Neural crest cell (in vitro differentiated cells): Measurements from ENCODE around the gene FAM9C. TPM values are rescaled to one million over a fixed set of nuclear protein-coding genes. Genes with fewer than 3 reads are reported as not detected.

Experiments used
- DNase-seq: peaks from one replicate; pipeline ENCODE4 v3.0.0; 2021; ENCODE audit warnings: low read depth, mixed read lengths, low spot score
- H3K27ac Mint-ChIP-seq: one replicate; pipeline ENCODE4 v1.8.0; 2021; ENCODE audit warnings: mild to moderate bottlenecking, mixed read lengths; ENCODE audit not compliant: unreplicated experiment
- H3K27me3 Mint-ChIP-seq: 2 replicates; pipeline ENCODE4 v1.8.0; 2021; ENCODE audit warnings: low read depth, mild to moderate bottlenecking, mixed read lengths
- H3K36me3 Mint-ChIP-seq: 2 replicates; pipeline ENCODE4 v1.8.0; 2021; ENCODE audit warnings: low read depth, mild to moderate bottlenecking, mixed read lengths
- H3K4me1 Mint-ChIP-seq: 2 replicates; pipeline ENCODE4 v1.8.0; 2021; ENCODE audit warnings: mixed read lengths
- H3K4me3 Mint-ChIP-seq: one replicate; pipeline ENCODE4 v1.8.0; 2021; ENCODE audit warnings: mild to moderate bottlenecking, mixed read lengths
- H3K9me3 Mint-ChIP-seq: 2 replicates; pipeline ENCODE4 v1.8.0; 2021; ENCODE audit warnings: mixed read lengths
- long read RNA-seq: library from polyadenylated mRNA; unstranded; transcript quantifications from one replicate; pipeline ENCODE4 v2.0.0, GENCODE V29; 2020
- total RNA-seq: library from RNA; stranded (reverse); gene quantifications from 2 replicates; pipeline ENCODE4 v1.2.1, GENCODE V29; 2021
- TF ChIP-seq, protein P1 (sequence below): fragments of 200-600 bp; sonication (generic); conservative IDR thresholded peaks from 2 replicates; pipeline ENCODE4 v1.5.0; 2021; ENCODE audit warnings: antibody characterized with exemption, mild to moderate bottlenecking

The FAM9C gene
- total RNA-seq = 0.07 and 0.25 TPM in 2 replicates
- long read RNA-seq = 0 reads

DNA sequence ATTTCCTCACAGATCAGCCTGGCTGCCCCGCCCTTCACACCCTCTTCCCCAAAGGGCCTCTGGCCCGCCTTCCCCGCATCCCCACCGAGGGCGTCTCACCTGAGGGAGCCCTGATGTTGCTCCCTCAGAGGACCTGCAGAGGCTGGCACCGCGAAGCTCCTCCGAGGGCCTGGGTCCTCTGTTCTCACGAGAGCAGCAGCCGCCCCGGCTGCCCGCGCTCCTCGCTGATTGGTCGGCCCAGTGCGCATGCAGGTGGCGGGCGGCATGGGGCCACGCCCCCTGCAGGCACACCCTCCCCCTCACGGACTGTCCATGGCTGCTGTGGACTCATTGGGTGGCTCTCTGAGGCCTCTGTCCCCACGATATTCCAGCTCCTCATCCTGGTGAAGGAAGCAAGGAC lies at the start of gene FAM9C:
TSS of gene FAM9C (minus strand) at position 180 of the 400 bp plus-strand sequence. CDS start 831 bp downstream, outside the sequence.
- H3K4me1 Mint-ChIP-seq = peaks cover 26% of the 10 kb centered on the region
- TF ChIP-seq, protein P1, sequence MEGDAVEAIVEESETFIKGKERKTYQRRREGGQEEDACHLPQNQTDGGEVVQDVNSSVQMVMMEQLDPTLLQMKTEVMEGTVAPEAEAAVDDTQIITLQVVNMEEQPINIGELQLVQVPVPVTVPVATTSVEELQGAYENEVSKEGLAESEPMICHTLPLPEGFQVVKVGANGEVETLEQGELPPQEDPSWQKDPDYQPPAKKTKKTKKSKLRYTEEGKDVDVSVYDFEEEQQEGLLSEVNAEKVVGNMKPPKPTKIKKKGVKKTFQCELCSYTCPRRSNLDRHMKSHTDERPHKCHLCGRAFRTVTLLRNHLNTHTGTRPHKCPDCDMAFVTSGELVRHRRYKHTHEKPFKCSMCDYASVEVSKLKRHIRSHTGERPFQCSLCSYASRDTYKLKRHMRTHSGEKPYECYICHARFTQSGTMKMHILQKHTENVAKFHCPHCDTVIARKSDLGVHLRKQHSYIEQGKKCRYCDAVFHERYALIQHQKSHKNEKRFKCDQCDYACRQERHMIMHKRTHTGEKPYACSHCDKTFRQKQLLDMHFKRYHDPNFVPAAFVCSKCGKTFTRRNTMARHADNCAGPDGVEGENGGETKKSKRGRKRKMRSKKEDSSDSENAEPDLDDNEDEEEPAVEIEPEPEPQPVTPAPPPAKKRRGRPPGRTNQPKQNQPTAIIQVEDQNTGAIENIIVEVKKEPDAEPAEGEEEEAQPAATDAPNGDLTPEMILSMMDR = no peak
- H3K27me3 Mint-ChIP-seq = no peaks in the 10 kb centered on the region
- no peak within 1 kb of the TSS for H3K27ac Mint-ChIP-seq
- no peak for DNase-seq
- H3K9me3 Mint-ChIP-seq = peaks cover 3% of the 10 kb centered on the region
- H3K36me3 Mint-ChIP-seq = peaks cover under 1% of the 10 kb centered on the region
- H3K4me3 Mint-ChIP-seq = no peak within 1 kb of the TSS

DNA sequence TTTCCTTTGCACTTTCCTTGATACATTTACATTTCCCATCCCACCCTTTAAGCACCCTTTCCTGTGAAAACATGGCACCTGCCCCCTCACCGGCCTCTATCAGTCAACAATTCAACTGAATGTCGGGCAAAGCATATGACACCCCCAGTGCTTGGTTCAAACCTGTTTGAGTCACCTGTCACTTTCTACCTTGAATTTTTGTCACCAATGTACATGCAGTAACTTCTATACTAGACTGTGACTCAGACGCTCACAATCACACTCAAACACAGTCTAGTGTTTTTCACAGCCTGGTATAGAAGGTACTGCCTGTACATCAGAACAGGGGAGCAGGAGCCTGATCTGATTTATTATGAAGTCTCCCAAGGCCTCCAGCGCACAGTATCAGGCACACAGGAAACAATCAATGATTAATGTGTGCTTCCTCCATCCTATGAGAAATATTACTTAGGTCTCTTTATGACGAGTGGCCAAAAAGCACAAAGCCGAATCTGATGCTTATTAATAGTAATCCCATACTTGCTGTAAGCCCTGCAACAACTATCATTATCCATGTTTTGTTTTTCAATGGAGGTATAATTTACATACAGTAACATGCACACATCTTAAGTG lies 49.2 kb upstream of the FAM9C start:
- H3K27ac Mint-ChIP-seq = no peak overlapping the region
- H3K36me3 Mint-ChIP-seq = no peaks in the 10 kb centered on the region
- H3K4me3 Mint-ChIP-seq = no peak overlapping the region
- TF ChIP-seq, protein P1 = no peak
- DNase-seq = no peak
- peaks cover 11% of the 10 kb centered on the region for H3K4me1 Mint-ChIP-seq
- H3K27me3 Mint-ChIP-seq = no peaks in the 10 kb centered on the region
- peaks cover 7% of the 10 kb centered on the region for H3K9me3 Mint-ChIP-seq

DNA sequence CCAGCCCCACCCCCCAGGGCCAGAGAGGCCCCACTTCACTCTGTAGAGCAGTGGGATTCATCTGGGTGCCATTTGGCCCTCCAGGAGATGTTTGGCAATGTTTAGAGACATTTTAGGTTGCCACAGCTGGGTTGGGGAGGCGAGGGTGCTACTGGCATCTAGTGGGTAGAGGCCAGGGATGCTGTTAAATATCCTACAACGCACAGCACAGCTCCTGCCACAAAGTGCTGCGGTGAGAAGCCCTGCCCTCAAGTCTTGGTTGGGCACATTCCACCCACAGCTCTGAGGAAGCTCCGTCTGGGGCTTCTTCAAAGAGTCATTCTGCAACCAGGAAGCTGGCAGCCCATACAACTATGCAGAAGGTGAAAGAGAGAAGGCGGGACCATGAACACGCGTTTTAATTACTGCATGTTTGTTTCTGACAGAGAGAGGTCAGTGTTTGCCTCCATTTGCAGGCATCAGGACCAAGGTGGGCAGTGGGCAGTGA lies 48.1 kb upstream of the FAM9C start:
- no peak overlapping the region for H3K4me3 Mint-ChIP-seq
- H3K27ac Mint-ChIP-seq = peak overlapping the region; percentile 64
- DNase-seq = no peak
- H3K4me1 Mint-ChIP-seq = peaks cover 11% of the 10 kb centered on the region
- no peaks in the 10 kb centered on the region for H3K27me3 Mint-ChIP-seq
- peaks cover 3% of the 10 kb centered on the region for H3K36me3 Mint-ChIP-seq
- TF ChIP-seq, protein P1 = no peak
- peaks cover 9% of the 10 kb centered on the region for H3K9me3 Mint-ChIP-seq

DNA sequence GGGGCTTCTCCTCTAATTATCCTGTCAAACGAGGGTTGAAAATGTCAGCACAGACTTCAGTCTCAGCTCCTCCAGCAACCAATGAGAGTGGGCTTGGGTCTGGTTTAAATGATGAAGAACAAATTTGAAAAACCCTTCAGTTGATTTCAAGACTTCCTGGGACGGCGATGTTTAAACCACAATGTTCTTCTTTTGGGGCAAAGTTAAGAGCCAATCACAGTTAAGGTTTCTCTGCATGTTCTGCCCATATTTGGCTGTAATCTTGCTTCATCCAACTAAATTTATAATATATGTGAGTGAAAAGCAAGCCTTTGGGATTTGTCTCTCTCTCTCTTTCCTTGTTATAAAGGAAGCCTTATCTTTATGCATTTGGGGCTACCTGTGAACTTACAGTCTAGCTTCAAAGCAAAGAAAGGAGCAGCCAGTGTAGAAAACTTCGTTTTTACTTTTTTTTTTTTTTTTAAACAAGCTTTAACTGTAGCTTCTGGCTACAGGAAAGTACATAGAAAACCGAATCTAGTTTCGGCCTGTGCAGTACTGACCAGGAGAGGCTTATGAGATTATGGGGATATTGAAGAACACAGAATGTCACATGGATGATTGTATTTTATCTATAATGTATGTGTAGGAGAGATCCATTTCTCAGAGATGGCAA lies 46.8 kb upstream of the FAM9C start:
- Mint-ChIP-seq H3K36me3 (peaks cover 3% of the 10 kb centered on the region), H3K4me3 (no peak overlapping the region), H3K27me3 (no peaks in the 10 kb centered on the region), H3K27ac (no peak overlapping the region), H3K4me1 (peaks cover 11% of the 10 kb centered on the region), H3K9me3 (peaks cover 9% of the 10 kb centered on the region)
- TF ChIP-seq, protein P1 = no peak
- DNase-seq = no peak

DNA sequence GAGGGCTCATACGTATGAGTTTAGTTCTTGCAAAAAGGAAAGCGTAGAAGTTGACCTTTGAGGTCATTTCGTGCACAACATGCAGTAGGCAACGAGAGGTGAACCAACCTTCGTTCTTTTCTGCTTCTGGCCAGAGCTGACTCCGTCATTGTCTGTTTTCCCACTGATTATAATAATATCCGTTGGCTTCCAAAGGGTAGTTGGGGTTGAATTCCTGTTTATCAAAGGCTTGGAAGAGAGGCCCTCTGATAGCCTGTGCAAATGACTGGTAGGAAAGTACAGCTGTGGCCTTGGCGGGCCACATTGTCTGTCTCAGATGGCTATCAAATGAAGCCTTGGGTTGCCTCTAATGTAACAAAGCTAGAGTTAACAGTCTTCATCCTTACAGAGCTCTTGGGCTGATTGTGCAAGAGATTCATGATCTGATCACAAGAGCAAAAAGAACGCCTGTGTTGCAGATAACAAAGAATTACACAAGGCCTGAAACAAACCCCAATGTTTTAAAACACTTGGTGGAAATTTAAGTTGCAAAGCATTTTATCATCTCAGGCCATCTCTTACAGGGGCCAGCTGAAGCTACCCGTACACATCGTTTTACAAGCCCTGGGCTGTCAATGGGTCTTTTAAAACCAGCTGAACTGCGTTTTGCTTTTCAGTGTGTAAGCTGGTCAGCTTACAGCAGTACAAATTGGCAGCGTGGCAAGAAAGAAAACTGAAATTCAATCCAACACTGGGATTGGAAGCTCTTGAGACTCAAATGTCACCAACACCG lies 46.1 kb upstream of the FAM9C start:
- DNase-seq = no peak
- peaks cover 9% of the 10 kb centered on the region for H3K9me3 Mint-ChIP-seq
- H3K4me3 Mint-ChIP-seq = no peak overlapping the region
- H3K27ac Mint-ChIP-seq = no peak overlapping the region
- H3K4me1 Mint-ChIP-seq = peaks cover 6% of the 10 kb centered on the region
- H3K27me3 Mint-ChIP-seq = no peaks in the 10 kb centered on the region
- peaks cover 3% of the 10 kb centered on the region for H3K36me3 Mint-ChIP-seq
- TF ChIP-seq, protein P1 = no peak
